Measurements from ENCODE around the gene ZNRF3.

The ZNRF3 gene

GRCh38 chr22:28983190-28983589 is 99.8 kb downstream of the ZNRF3 start:
- Histone ChIP-seq H3K9ac (ENCODE audit: low read length) (no peak overlapping the region), H3K27ac (ENCODE audit: low read length) (no peak overlapping the region), H3K9me3 (ENCODE audit: control insufficient read depth, low read depth, low read length) (no peaks in the 10 kb centered on the region), H3K27me3 (ENCODE audit: control insufficient read depth, insufficient read depth, low read length) (no peaks in the 10 kb centered on the region), H3K4me3 (ENCODE audit: low read length) (no peak overlapping the region), H3K36me3 (ENCODE audit: control insufficient read depth, low read depth, low read length) (peaks cover 8% of the 10 kb centered on the region), H3K4me1 (ENCODE audit: control insufficient read depth, low read depth, low read length) (peaks cover 36% of the 10 kb centered on the region)

- Histone ChIP-seq H3K4me1 (ENCODE audit: control insufficient read depth, low read depth, low read length) (peaks cover 43% of the 10 kb centered on the region), H3K9me3 (ENCODE audit: control insufficient read depth, low read depth, low read length) (no peaks in the 10 kb centered on the region), H3K36me3 (ENCODE audit: control insufficient read depth, low read depth, low read length) (peaks cover 8% of the 10 kb centered on the region), H3K27ac (ENCODE audit: low read length) (no peak overlapping the region), H3K9ac (ENCODE audit: low read length) (no peak overlapping the region), H3K27me3 (ENCODE audit: control insufficient read depth, insufficient read depth, low read length) (no peaks in the 10 kb centered on the region), H3K4me3 (ENCODE audit: low read length) (no peak overlapping the region)
Observed at GRCh38 chr22:28983788-28984441, 100.5 kb downstream of the ZNRF3 start.

- no peaks in the 10 kb centered on the region for H3K27me3 ChIP-seq (ENCODE audit: control insufficient read depth, insufficient read depth, low read length)
- H3K9me3 ChIP-seq (ENCODE audit: control insufficient read depth, low read depth, low read length), result no peaks in the 10 kb centered on the region
- peaks cover 8% of the 10 kb centered on the region for H3K36me3 ChIP-seq (ENCODE audit: control insufficient read depth, low read depth, low read length)
- no peak overlapping the region for H3K27ac ChIP-seq (ENCODE audit: low read length)
- H3K4me3 ChIP-seq (ENCODE audit: low read length), result no peak overlapping the region
- peaks cover 50% of the 10 kb centered on the region for H3K4me1 ChIP-seq (ENCODE audit: control insufficient read depth, low read depth, low read length)
- H3K9ac ChIP-seq (ENCODE audit: low read length), result no peak overlapping the region
Observed at GRCh38 chr22:28984482-28985158, 101.2 kb downstream of the ZNRF3 start.

GRCh38 chr22:28985581-28986290 is 102.4 kb downstream of the ZNRF3 start:
- peaks cover 61% of the 10 kb centered on the region for H3K4me1 ChIP-seq (ENCODE audit: control insufficient read depth, low read depth, low read length)
- H3K9me3 ChIP-seq (ENCODE audit: control insufficient read depth, low read depth, low read length), result no peaks in the 10 kb centered on the region
- H3K4me3 ChIP-seq (ENCODE audit: low read length), result no peak overlapping the region
- H3K27ac ChIP-seq (ENCODE audit: low read length), result no peak overlapping the region
- no peaks in the 10 kb centered on the region for H3K27me3 ChIP-seq (ENCODE audit: control insufficient read depth, insufficient read depth, low read length)
- no peak overlapping the region for H3K9ac ChIP-seq (ENCODE audit: low read length)
- peaks cover 10% of the 10 kb centered on the region for H3K36me3 ChIP-seq (ENCODE audit: control insufficient read depth, low read depth, low read length)

- Histone ChIP-seq H3K4me3 (ENCODE audit: low read length) (no peak overlapping the region), H3K27ac (ENCODE audit: low read length) (no peak overlapping the region), H3K4me1 (ENCODE audit: control insufficient read depth, low read depth, low read length) (peaks cover 61% of the 10 kb centered on the region), H3K36me3 (ENCODE audit: control insufficient read depth, low read depth, low read length) (peaks cover 12% of the 10 kb centered on the region), H3K9me3 (ENCODE audit: control insufficient read depth, low read depth, low read length) (no peaks in the 10 kb centered on the region), H3K27me3 (ENCODE audit: control insufficient read depth, insufficient read depth, low read length) (no peaks in the 10 kb centered on the region), H3K9ac (ENCODE audit: low read length) (no peak overlapping the region)
Observed at GRCh38 chr22:28986366-28986765, 103.0 kb downstream of the ZNRF3 start.

GRCh38 chr22:28988457-28988856 is 105.1 kb downstream of the ZNRF3 start:
- Histone ChIP-seq H3K36me3 (ENCODE audit: control insufficient read depth, low read depth, low read length) (peaks cover 20% of the 10 kb centered on the region), H3K27ac (ENCODE audit: low read length) (peak overlapping the region; percentile 16), H3K27me3 (ENCODE audit: control insufficient read depth, insufficient read depth, low read length) (no peaks in the 10 kb centered on the region)

GRCh38 chr22:28989035-28989464 is 105.7 kb downstream of the ZNRF3 start:
- Histone ChIP-seq H3K4me3 (ENCODE audit: low read length) (peak overlapping the region; percentile 39), H3K9me3 (ENCODE audit: control insufficient read depth, low read depth, low read length) (no peaks in the 10 kb centered on the region), H3K9ac (ENCODE audit: low read length) (peak overlapping the region; percentile 50), H3K4me1 (ENCODE audit: control insufficient read depth, low read depth, low read length) (peaks cover 47% of the 10 kb centered on the region), H3K27me3 (ENCODE audit: control insufficient read depth, insufficient read depth, low read length) (no peaks in the 10 kb centered on the region), H3K36me3 (ENCODE audit: control insufficient read depth, low read depth, low read length) (peaks cover 20% of the 10 kb centered on the region), H3K27ac (ENCODE audit: low read length) (peak overlapping the region; percentile 19)

More at GRCh38 chr22:28988457-28988856, 105.1 kb downstream of the ZNRF3 start:
- H3K9ac ChIP-seq (ENCODE audit: low read length), result peak overlapping the region; percentile 3
- H3K4me1 ChIP-seq (ENCODE audit: control insufficient read depth, low read depth, low read length), result peaks cover 51% of the 10 kb centered on the region
- H3K9me3 ChIP-seq (ENCODE audit: control insufficient read depth, low read depth, low read length), result no peaks in the 10 kb centered on the region
- no peak overlapping the region for H3K4me3 ChIP-seq (ENCODE audit: low read length)

GRCh38 chr22:28989484-28989883 is 106.1 kb downstream of the ZNRF3 start:
- peak overlapping the region; percentile 19 for H3K27ac ChIP-seq (ENCODE audit: low read length)

GRCh38 chr22:28989912-28990311 is 106.5 kb downstream of the ZNRF3 start:
- no peaks in the 10 kb centered on the region for H3K27me3 ChIP-seq (ENCODE audit: control insufficient read depth, insufficient read depth, low read length)
- H3K9me3 ChIP-seq (ENCODE audit: control insufficient read depth, low read depth, low read length), result no peaks in the 10 kb centered on the region
- peak overlapping the region; percentile 50 for H3K9ac ChIP-seq (ENCODE audit: low read length)
- peaks cover 20% of the 10 kb centered on the region for H3K36me3 ChIP-seq (ENCODE audit: control insufficient read depth, low read depth, low read length)
- H3K27ac ChIP-seq (ENCODE audit: low read length), result peak overlapping the region; percentile 19
- H3K4me1 ChIP-seq (ENCODE audit: control insufficient read depth, low read depth, low read length), result peaks cover 44% of the 10 kb centered on the region
- peak overlapping the region; percentile 39 for H3K4me3 ChIP-seq (ENCODE audit: low read length)

More at GRCh38 chr22:28989484-28989883, 106.1 kb downstream of the ZNRF3 start:
- Histone ChIP-seq H3K4me3 (ENCODE audit: low read length) (peak overlapping the region; percentile 39), H3K27me3 (ENCODE audit: control insufficient read depth, insufficient read depth, low read length) (no peaks in the 10 kb centered on the region), H3K9ac (ENCODE audit: low read length) (peak overlapping the region; percentile 50), H3K4me1 (ENCODE audit: control insufficient read depth, low read depth, low read length) (peaks cover 44% of the 10 kb centered on the region), H3K9me3 (ENCODE audit: control insufficient read depth, low read depth, low read length) (no peaks in the 10 kb centered on the region), H3K36me3 (ENCODE audit: control insufficient read depth, low read depth, low read length) (peaks cover 20% of the 10 kb centered on the region)

GRCh38 chr22:28992565-28993356 is 109.4 kb downstream of the ZNRF3 start:
- Histone ChIP-seq H3K36me3 (ENCODE audit: control insufficient read depth, low read depth, low read length) (peaks cover 13% of the 10 kb centered on the region), H3K27me3 (ENCODE audit: control insufficient read depth, insufficient read depth, low read length) (no peaks in the 10 kb centered on the region), H3K27ac (ENCODE audit: low read length) (no peak overlapping the region), H3K4me1 (ENCODE audit: control insufficient read depth, low read depth, low read length) (peaks cover 29% of the 10 kb centered on the region), H3K9ac (ENCODE audit: low read length) (no peak overlapping the region), H3K4me3 (ENCODE audit: low read length) (no peak overlapping the region), H3K9me3 (ENCODE audit: control insufficient read depth, low read depth, low read length) (no peaks in the 10 kb centered on the region)

- H3K4me3 ChIP-seq (ENCODE audit: low read length), result no peak overlapping the region
- no peaks in the 10 kb centered on the region for H3K9me3 ChIP-seq (ENCODE audit: control insufficient read depth, low read depth, low read length)
- no peak overlapping the region for H3K9ac ChIP-seq (ENCODE audit: low read length)
- peaks cover 15% of the 10 kb centered on the region for H3K4me1 ChIP-seq (ENCODE audit: control insufficient read depth, low read depth, low read length)
- no peak overlapping the region for H3K27ac ChIP-seq (ENCODE audit: low read length)
- peaks cover 13% of the 10 kb centered on the region for H3K36me3 ChIP-seq (ENCODE audit: control insufficient read depth, low read depth, low read length)
- no peaks in the 10 kb centered on the region for H3K27me3 ChIP-seq (ENCODE audit: control insufficient read depth, insufficient read depth, low read length)
Observed at GRCh38 chr22:28994522-28994921, 111.2 kb downstream of the ZNRF3 start.

All from iPS-18a (cell line).